ENCODE measurements around the gene SMOC2.

Gene SMOC2

DNA sequence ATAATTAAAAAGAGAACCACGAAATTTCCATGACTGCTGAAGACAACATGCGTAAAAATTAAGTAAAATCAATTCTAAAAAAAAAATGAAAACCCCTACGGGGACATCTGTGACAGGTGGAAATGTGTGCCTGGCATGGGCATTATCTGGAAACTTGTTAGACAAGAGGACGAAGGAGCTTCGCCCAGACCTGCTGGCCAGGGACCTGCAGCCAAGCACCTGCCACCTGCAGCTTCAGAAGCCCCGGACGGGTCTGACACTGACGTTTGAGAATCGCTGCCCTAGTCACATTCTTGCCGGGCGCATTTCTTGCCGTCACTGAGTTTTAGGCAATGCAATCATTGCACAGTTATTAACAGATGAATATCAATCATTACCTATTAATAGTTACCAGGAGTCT lies 140.3 kb downstream of the SMOC2 start:
- no peak for DNase-seq

DNA sequence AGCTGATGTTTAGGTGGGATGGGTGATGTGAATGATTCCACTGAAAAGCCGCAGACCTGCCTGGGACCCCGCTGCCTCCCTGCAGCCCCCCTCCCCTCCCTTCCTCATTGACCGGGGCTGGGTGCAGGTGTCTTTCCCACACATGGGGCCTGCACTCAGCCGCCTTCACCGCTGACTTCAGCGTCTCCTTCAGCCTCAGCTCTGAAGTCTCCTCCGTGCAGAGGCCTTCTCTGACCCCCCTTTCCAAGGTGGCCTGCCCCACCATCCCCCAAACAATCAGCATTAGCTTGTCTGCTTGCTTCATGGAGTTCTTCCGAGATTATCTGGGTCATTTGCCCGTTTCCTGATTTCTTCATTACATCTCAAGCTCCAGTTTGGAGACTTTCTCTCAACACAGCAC lies 140.7 kb downstream of the SMOC2 start:
- no peak for DNase-seq

DNA sequence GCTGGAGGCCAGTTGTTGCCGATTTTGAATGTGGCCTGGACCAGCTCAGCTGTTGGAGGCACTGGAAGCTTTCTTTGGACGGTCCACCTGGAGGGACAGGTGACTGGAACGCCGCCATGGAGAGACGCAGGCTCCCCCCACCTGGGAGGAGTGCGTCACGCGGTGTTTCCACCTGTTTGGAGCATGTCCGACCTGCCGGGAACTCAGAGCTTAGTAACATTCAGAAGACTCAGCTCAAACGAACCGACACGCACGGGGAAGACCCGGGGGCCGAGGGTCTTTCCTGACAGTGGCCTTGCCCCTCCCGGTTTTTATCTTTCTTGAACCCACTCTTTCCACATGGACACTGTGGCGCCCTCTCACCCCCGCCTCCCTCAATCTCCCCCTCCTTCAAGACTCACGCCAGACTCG lies 141.6 kb downstream of the SMOC2 start:
- DNase-seq = no peak

DNA sequence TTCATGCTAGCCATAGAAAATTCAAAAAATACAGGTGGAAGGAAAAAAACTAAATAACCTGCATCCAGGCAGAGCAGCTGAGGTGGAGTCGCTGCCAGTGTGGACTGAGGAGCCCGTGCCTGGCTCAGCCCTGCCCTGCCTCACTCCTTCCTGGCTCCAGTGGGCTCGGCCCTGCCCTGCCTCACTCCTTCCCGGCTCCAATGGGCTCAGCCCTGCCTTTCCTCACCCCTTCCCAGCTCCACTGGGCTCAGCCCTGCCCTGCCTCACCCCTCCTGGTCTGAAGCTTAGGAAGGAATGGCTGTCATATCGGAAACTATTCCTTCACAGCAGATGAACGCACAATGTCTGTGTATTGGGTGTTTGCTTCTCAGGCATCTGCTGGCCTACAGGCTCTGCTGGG lies 142.1 kb downstream of the SMOC2 start:
- no peak for DNase-seq

- no peak for DNase-seq
These were observed 142.8 kb downstream of the SMOC2 start for GRCh38 chr6:168583821-168584220.

- no peak for DNase-seq
These were observed 143.3 kb downstream of the SMOC2 start for GRCh38 chr6:168584249-168584648.

- no peak for DNase-seq
These were observed 143.7 kb downstream of the SMOC2 start for GRCh38 chr6:168584671-168585070.

- DNase-seq = no peak
These were observed 144.5 kb downstream of the SMOC2 start for GRCh38 chr6:168585441-168585840.

DNA sequence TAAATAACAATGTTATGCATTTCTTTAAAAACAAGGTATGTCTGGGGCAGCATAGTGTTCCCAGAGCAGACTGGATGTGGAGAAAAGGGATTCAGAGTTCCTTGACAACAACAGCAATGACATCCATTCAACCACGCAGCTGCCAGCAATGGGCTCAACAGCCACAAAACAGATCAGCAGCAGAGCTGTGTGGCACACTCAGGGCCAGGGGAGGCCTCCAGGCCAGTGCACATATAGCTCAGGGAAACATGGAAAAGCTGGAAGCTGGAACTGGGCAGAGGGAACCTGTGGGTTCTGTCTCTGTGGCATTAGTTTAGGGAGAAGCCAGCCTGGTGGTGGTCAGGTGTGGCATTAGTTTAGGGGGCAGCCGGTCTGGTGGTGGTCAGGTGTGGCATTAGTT lies 148.3 kb downstream of the SMOC2 start:
- DNase-seq = no peak

- DNase-seq = no peak
These were observed 149.4 kb downstream of the SMOC2 start for GRCh38 chr6:168590406-168590805.

DNA sequence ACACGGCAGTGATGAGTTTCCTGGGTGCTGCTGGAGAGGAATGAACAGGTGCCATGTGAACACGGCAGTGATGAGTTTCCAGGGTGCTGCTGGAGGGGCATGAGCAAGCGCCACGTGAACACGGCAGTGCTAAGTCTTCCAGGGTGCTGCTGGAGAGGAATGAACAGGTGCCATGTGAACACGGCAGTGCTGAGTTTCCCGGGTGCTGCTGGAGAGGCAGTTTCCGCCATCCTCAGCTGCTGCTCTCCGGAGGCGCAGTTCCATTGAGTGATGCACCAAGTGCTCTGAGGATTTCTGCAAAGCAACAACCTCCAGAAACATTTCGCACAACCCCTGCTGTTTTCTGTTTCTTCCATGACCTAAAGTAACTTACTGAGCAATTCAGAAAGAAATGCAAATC lies 155.4 kb downstream of the SMOC2 start:
- DNase-seq = no peak

GRCh38 chr6:168597471-168597875 lies 156.5 kb downstream of the SMOC2 start:
- no peak for DNase-seq

DNA sequence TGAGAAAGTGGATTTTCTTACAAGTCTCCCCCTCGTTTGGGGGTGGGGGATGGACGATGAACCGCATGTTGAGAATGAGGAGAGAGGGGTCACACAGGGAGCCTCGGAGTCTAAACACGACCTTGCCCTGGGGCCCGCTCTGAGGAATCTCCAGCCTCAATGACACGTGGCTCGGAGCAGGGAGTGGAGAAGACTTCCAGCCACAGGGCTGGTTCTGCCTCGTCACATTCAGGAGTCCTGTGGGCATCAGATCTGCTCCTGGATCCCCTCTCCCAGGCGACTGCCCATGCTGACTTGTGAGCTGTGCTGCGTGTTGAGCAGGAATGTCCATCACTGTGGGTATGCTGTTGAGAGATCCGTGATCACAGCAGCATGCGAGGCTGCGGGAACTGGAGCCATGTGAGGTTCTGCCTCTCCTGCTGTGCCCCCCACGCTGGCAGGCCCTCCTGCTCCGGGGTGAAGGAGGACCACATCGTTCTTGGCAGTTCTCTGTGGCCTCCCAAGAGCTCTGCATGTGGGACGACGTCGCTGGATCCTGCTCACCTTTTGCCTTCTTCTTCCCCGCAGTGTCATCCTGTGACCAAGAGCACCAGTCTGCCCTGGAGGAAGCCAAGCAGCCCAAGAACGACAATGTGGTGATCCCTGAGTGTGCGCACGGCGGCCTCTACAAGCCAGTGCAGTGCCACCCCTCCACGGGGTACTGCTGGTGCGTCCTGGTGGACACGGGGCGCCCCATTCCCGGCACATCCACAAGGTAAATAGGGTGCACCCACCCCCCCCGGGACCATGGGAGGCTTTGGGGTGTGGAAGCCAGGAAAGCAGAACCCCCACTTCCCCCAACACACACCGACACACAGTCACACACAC lies 157.5 kb downstream of the SMOC2 start:
- DNase-seq = no peak

- DNase-seq = no peak
These were observed 158.1 kb downstream of the SMOC2 start for GRCh38 chr6:168599118-168599494.

GRCh38 chr6:168599769-168600330 lies 158.9 kb downstream of the SMOC2 start:
- DNase-seq = no peak

DNA sequence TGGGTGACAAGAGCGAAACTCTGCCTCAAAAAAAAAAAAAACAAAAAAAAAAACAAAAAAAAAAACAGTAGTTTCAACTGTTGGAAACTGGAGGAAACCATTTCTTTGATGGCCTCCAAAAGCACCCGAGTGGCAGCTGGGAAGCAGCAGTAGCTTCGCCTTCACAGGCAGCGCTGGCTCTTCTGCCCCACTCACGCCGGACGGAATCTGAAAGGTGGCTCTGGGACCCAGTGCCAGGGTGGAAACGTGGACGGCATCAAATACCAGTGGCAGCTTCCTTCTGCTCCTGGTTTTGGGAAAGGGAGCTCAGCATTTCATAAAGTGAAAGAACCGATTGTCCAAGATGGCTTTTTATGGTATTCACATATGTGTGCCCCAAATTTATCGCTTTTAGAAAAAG lies 159.4 kb downstream of the SMOC2 start:
- no peak for DNase-seq

- DNase-seq = no peak
These were observed 160.1 kb downstream of the SMOC2 start for GRCh38 chr6:168601111-168601510.

DNA sequence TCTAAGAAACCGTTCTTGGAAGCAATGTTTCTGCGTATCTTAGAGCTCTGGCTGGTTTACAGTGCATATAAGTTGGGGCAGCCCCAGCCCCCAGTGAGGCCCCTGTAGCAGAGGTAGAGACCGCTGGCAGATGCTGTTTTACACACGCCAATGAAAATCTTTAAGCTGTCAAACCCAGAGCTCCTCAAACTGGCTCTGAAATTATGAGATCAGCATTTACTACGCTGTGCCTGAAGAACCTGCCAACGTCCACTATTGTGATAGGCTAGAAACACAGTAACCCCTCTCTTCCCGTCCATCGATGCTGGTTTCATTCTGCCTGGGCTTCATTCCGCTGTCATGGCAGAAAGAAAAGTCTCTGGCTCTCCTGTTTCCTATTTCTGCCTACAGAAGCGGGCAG lies 160.6 kb downstream of the SMOC2 start:
- DNase-seq = no peak

DNA sequence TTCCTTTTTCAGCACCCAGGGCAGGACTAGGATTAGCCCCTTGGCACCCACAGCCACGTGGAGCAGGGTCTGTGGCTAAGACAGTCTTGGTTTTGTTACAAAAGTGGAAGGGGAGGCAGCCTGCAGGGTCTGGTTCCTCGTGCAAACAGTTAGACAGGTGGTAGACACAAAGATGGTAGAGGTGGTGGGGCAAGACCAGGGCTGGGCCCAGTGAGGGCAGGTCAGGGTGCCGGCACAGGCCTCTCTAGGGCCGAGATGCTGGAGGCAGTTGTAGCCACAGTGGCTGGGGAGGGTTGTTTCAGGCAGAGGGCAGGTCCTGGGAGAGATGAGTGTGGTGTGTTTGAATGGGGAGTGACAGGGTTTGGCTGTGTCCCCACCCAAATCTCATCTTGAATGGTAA lies 161.6 kb downstream of the SMOC2 start:
- DNase-seq = no peak

DNA sequence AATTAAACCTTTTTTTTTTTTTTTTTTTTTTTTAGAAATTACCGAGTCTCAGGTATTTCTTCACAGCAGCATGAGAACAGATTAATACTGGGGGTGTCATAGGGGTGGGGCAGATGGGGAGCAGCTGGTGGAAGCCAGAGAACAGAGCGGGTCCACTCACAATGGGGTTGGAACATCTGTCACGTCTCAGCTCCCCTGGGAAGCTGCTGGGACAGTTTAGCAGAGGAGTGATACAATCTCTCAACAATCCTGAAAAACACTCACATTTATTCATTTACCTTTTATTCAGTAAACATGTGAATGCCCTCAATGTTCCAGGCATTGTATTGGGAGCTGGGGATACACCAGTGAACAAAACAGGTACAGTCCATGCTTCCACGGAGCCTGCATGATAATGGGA lies 162.2 kb downstream of the SMOC2 start:
- DNase-seq = no peak

- no peak for DNase-seq
These were observed 165.0 kb downstream of the SMOC2 start for GRCh38 chr6:168605964-168606363.

DNA sequence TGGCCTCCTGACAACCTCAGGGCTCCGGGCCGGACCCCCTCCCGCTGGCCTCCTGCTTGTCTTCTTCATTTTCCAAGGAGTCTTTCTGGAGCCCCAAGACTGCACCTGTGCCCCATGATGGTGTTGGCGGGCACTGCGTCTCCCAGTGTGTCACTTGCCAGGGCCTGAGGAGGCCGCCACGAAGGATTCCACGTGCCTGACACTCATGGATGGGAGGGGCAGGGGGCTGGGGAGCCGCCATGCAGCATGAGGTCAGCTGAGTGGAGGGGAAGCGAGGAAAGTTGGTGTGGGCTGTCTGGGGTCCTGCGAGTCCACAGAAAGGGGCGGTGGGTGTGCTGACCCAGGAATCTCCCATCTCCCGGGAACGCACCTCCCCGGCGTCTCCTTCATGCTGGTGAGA lies 165.7 kb downstream of the SMOC2 start:
- DNase-seq = no peak

DNA sequence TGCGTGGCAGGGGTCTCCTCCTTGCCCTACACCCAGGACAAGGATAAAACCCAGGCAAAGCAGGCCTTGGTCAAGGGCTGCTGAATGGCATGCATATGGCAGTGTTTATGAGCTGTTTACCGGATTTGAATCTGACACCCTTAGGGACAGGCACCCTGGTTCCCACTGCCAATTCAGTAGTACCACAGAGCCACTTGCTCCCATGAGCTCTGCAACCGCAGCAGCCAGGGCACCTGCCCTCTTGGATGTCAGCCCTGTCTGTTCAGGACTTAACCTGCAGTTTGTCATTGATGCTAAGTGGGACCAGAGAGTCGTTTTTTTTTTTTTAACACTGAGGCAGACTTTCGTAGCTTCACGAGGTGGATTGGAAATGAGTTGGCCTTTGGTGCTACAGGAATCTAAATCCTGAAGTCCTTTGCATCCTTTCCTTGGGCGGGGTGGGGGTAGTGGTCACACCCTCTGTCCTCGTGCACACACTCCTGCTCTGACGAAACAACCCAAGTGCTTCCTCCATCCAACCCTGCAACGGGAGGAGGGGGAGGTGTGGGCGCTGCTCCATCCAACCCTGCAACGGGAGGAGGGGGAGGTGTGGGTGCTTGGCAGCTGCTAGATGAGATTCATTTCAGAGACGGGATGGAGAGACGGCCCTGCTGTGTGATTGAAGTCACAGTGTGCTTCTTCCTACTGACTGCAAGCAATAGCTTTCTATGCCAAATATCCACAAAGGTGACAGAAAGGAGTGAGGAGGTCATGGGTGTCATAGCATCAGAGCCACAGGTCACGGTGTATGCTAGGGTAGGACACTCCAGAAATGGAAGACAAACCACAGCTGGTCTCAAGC lies 166.5 kb downstream of the SMOC2 start:
- DNase-seq = no peak

DNA sequence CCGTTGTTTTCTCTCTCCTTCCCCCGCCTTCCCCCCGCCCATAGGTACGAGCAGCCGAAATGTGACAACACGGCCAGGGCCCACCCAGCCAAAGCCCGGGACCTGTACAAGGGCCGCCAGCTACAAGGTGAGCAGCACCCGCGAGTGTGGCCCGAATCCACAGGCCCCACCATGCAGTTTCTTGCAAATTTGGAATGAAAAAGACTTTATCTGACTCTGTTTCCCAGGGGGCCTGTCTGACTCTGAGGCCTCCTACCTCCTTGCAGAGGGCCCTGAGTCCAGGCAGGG lies 167.1 kb downstream of the SMOC2 start:
- DNase-seq = no peak
